GM12801 (cell line): ENCODE data around the gene MPZL2.

Experiments used
- CTCF ChIP-seq: IDR thresholded peaks from one replicate; pipeline ENCODE4 v1.5.1; 2011; ENCODE audit warnings: control low read depth; ENCODE audit not compliant: insufficient read length; ENCODE audit errors: extremely low read depth

The MPZL2 gene

GRCh38 chr11:118263695-118264568 lies at the start of gene MPZL2:
TSS of gene MPZL2 (minus strand) at chr11:118264297. CDS start at chr11:118264153, 144 bp downstream.
- TF ChIP-seq CTCF: no peak

GRCh38 chr11:118313242-118313641 lies 49.1 kb upstream of the MPZL2 start:
- TF ChIP-seq CTCF: no peak

GRCh38 chr11:118312328-118312727 lies 48.2 kb upstream of the MPZL2 start:
- TF ChIP-seq CTCF: no peak

GRCh38 chr11:118311518-118311917 lies 47.4 kb upstream of the MPZL2 start:
- no peak for TF ChIP-seq CTCF

GRCh38 chr11:118310781-118311485 lies 46.8 kb upstream of the MPZL2 start:
- no peak for TF ChIP-seq CTCF

- TF ChIP-seq CTCF: no peak
Observed at GRCh38 chr11:118310271-118310670, 46.2 kb upstream of the MPZL2 start.

GRCh38 chr11:118306556-118306955 lies 42.5 kb upstream of the MPZL2 start:
- TF ChIP-seq CTCF: no peak
